NT2/D1 (cell line): ENCODE data around the gene RNFT2.

ENCODE experiments used
- SUZ12 ChIP-seq: IDR thresholded peaks from 2 replicates; pipeline ENCODE4 v1.6.1; 2011; ENCODE audit not compliant: insufficient read length, insufficient read depth; ENCODE audit errors: extremely low read depth
- YY1 ChIP-seq: IDR thresholded peaks from 2 replicates; pipeline ENCODE4 v1.6.1; 2011; ENCODE audit not compliant: insufficient read length, insufficient read depth

DNA sequence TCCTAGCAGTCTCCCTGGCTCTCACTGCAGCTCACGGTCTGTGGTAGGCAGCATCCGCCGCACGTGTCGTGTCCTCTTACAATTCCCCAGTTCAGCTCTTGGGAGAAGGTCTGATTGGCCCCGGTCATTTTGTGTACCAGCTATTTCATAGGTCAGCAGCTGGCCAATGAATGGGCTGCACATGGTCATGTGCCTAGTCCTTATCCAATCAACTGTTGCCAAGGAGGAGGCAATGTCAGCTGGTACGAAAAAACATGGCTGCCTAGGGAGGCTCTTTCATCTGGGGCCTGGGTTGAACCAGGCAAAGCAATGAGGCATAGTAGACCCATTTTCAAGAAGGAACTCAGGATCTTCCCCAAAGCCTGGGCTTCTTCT, 46.1 kb downstream of the RNFT2 start:
- no peak for TF ChIP-seq SUZ12
- no peak for TF ChIP-seq YY1
